Neural cell (in vitro differentiated cells): ENCODE results near the gene NGF. TPM values are rescaled to one million over a fixed set of nuclear protein-coding genes. Genes with fewer than 3 reads are reported as not detected.

Experiments used
- H2AFZ ChIP-seq: fragments of 200-600, 300-800 bp; sonication (generic), shearing (Covaris generic); 2 replicates; pipeline ENCODE4 v1.6.0; 2014; ENCODE audit warnings: low read depth, mild to moderate bottlenecking, antibody characterized with exemption, low read length, moderate library complexity
- H3F3A ChIP-seq: fragments of 200-600 bp; shearing (Covaris generic); 2 replicates; pipeline ENCODE4 v1.6.1; 2016; ENCODE audit warnings: mild to moderate bottlenecking, moderate library complexity, mixed read lengths, antibody characterized with exemption, low read length; ENCODE audit not compliant: insufficient read depth, poor library complexity, severe bottlenecking
- H3K27ac ChIP-seq: fragments of 200-600, 300-800 bp; sonication (generic), shearing (Covaris generic); 2 replicates; pipeline ENCODE4 v1.5.1; 2014; ENCODE audit warnings: mild to moderate bottlenecking, low read length, moderate library complexity
- H3K27me3 ChIP-seq: fragments of 300-800, 200-600 bp; sonication (generic), shearing (Covaris generic); 2 replicates; pipeline ENCODE4 v1.6.0; 2014; ENCODE audit warnings: mild to moderate bottlenecking, low read depth, low read length, moderate library complexity; ENCODE audit not compliant: insufficient read depth
- H3K36me3 ChIP-seq: fragments of 300-800, 200-600 bp; sonication (generic), shearing (Covaris generic); 2 replicates; pipeline ENCODE4 v1.5.1; 2014; ENCODE audit warnings: mild to moderate bottlenecking, antibody characterized with exemption, low read length, moderate library complexity; ENCODE audit not compliant: insufficient read depth
- H3K4me2 ChIP-seq: fragments of 300-800, 200-600 bp; sonication (generic), shearing (Covaris generic); 2 replicates; pipeline ENCODE4 v1.6.0; 2014; ENCODE audit warnings: mild to moderate bottlenecking, low read length
- H3K4me3 ChIP-seq: fragments of 300-800, 200-600 bp; sonication (generic), shearing (Covaris generic); 2 replicates; pipeline ENCODE4 v1.5.1; 2014; ENCODE audit warnings: mild to moderate bottlenecking, low read length, moderate library complexity
- H3K79me2 ChIP-seq: fragments of 200-600 bp; shearing (Covaris generic); replicated peaks from 2 replicates; pipeline ENCODE4 v1.6.0; 2014; ENCODE audit warnings: mild to moderate bottlenecking, low read length, moderate library complexity; ENCODE audit not compliant: insufficient read depth
- H3K9ac ChIP-seq: fragments of 300-800, 200-600 bp; sonication (generic), shearing (Covaris generic); 2 replicates; pipeline ENCODE4 v1.6.1; 2016; ENCODE audit warnings: mild to moderate bottlenecking, low read length, mixed read lengths
- H3K9me2 ChIP-seq: fragments of 200-600 bp; shearing (Covaris generic); 2 replicates; pipeline ENCODE4 v1.6.1; 2016; ENCODE audit warnings: mild to moderate bottlenecking, low read length, mixed read lengths; ENCODE audit not compliant: insufficient read depth
- H3K9me3 ChIP-seq: fragments of 200-600, 300-800 bp; sonication (generic), shearing (Covaris generic); 2 replicates; pipeline ENCODE4 v1.6.1; 2016; ENCODE audit warnings: mild to moderate bottlenecking, mixed run types, low read length, moderate library complexity, mixed read lengths
- H4K20me1 ChIP-seq: fragments of 200-600 bp; shearing (Covaris generic); 2 replicates; pipeline ENCODE4 v1.6.1; 2016; ENCODE audit warnings: mild to moderate bottlenecking, mixed run types; ENCODE audit not compliant: insufficient read depth
- CTCF ChIP-seq: fragments of 450-650 bp; IDR thresholded peaks from 2 replicates; pipeline ENCODE4 v1.5.1; 2014; ENCODE audit warnings: antibody characterized with exemption, mild to moderate bottlenecking, moderate library complexity; ENCODE audit not compliant: poor library complexity, severe bottlenecking
- EP300 ChIP-seq: fragments of 450-650 bp; conservative IDR thresholded peaks from 2 replicates; pipeline ENCODE4 v1.6.1; 2014; ENCODE audit warnings: antibody characterized with exemption, mild to moderate bottlenecking, moderate library complexity; ENCODE audit not compliant: poor library complexity, severe bottlenecking
- EZH2 ChIP-seq: fragments of 200-600, 300-800 bp; shearing (Covaris generic), sonication (generic); IDR thresholded peaks from 2 replicates; pipeline ENCODE4 v1.6.1; 2014; ENCODE audit warnings: antibody characterized with exemption, low read length, borderline replicate concordance, mild to moderate bottlenecking; ENCODE audit not compliant: insufficient read depth, poor library complexity, severe bottlenecking
- MXI1 ChIP-seq: fragments of 450-650 bp; conservative IDR thresholded peaks from 2 replicates; pipeline ENCODE4 v1.6.1; 2014; ENCODE audit warnings: antibody characterized with exemption, mild to moderate bottlenecking; ENCODE audit not compliant: poor library complexity, severe bottlenecking
- POLR2AphosphoS5 ChIP-seq: IDR thresholded peaks from 2 replicates; pipeline ENCODE4 v1.6.1; 2012
- RAD21 ChIP-seq: fragments of 450-650 bp; conservative IDR thresholded peaks from 2 replicates; pipeline ENCODE4 v1.6.1; 2014; ENCODE audit warnings: antibody characterized with exemption, mild to moderate bottlenecking, moderate library complexity
- REST ChIP-seq: IDR thresholded peaks from 2 replicates; pipeline ENCODE4 v1.6.1; 2012; ENCODE audit warnings: borderline replicate concordance
- SMC3 ChIP-seq: fragments of 450-650 bp; conservative IDR thresholded peaks from 2 replicates; pipeline ENCODE4 v1.6.1; 2014; ENCODE audit warnings: antibody characterized with exemption, mild to moderate bottlenecking, moderate library complexity; ENCODE audit not compliant: poor library complexity
- TAF1 ChIP-seq: IDR thresholded peaks from 2 replicates; pipeline ENCODE4 v1.6.1; 2012; ENCODE audit warnings: low read depth
- polyA plus RNA-seq: library from polyadenylated mRNA; depleted of rRNA; stranded (reverse); fragments of >200 nt; gene quantifications from 2 replicates; pipeline ENCODE4 v1.2.3, GENCODE V29; 2014

Gene NGF
- polyA plus RNA-seq, 1 donor from 2014 or later = not detected

GRCh38 chr1:115286431-115287205 is 51.4 kb downstream of the NGF start:
- H4K20me1 ChIP-seq = no peaks in the 10 kb centered on the region
- no peak overlapping the region for H3K27ac ChIP-seq
- no peaks in the 10 kb centered on the region for H3K27me3 ChIP-seq
- H2AFZ ChIP-seq = no peak overlapping the region
- H3F3A ChIP-seq = no peaks in the 10 kb centered on the region
- H3K9me2 ChIP-seq = no peaks in the 10 kb centered on the region
- no peak overlapping the region for H3K4me2 ChIP-seq
- TF ChIP-seq REST (no peak), MXI1 (no peak), POLR2AphosphoS5 (no peak), TAF1 (no peak), EZH2 (no peak), EP300 (no peak), CTCF (no peak), SMC3 (no peak), RAD21 (no peak)
- H3K79me2 ChIP-seq = no peaks in the 10 kb centered on the region
- H3K9ac ChIP-seq = no peak overlapping the region
- H3K4me3 ChIP-seq = no peak overlapping the region
- H3K9me3 ChIP-seq = no peaks in the 10 kb centered on the region
- no peaks in the 10 kb centered on the region for H3K36me3 ChIP-seq

GRCh38 chr1:115284209-115284608 is 53.8 kb downstream of the NGF start:
- H3K9me3 ChIP-seq = no peaks in the 10 kb centered on the region
- H3K9ac ChIP-seq = no peak overlapping the region
- no peaks in the 10 kb centered on the region for H3K79me2 ChIP-seq
- no peaks in the 10 kb centered on the region for H4K20me1 ChIP-seq
- H3K4me2 ChIP-seq = no peak overlapping the region
- TF ChIP-seq POLR2AphosphoS5 (no peak), MXI1 (no peak), EZH2 (no peak), SMC3 (no peak), CTCF (no peak), TAF1 (no peak), RAD21 (no peak), REST (no peak), EP300 (no peak)
- H3K36me3 ChIP-seq = no peaks in the 10 kb centered on the region
- no peaks in the 10 kb centered on the region for H3F3A ChIP-seq
- no peaks in the 10 kb centered on the region for H3K9me2 ChIP-seq
- H2AFZ ChIP-seq = no peak overlapping the region
- no peaks in the 10 kb centered on the region for H3K27me3 ChIP-seq
- no peak overlapping the region for H3K4me3 ChIP-seq
- no peak overlapping the region for H3K27ac ChIP-seq
